Cardiac fibroblast (primary cell): ENCODE data around the gene INSC.
A peak's percentile ranks its signal among the peaks of the same experiment; 100 is the strongest.

Source experiments
- DNase-seq, 2 donors: peaks; one replicate each; pipeline versions ENCODE4 v3.0.0 to v3.0.0-alpha.2; 2010; ENCODE audit warnings: low read depth in 2 of 2
- H3K4me3 ChIP-seq, 2 donors: replicated peaks in 1 of 2; 1 replicate in 1 of 2; 2 replicates in 1 of 2; pipeline ENCODE4 v1.5.1; 2011; ENCODE audit warnings: low read depth in 2 of 2, low read length in 2 of 2, mild to moderate bottlenecking in 2 of 2, moderate library complexity in 1 of 2
- CTCF ChIP-seq: IDR thresholded peaks from one replicate; pipeline ENCODE4 v1.5.1; 2011; ENCODE audit warnings: low read depth, mild to moderate bottlenecking, low read length, inconsistent platforms

Gene INSC

GRCh38 chr11:15228331-15228849 lies 113.7 kb downstream of the INSC start:
- no peak for DNase-seq
- no peak overlapping the region for H3K4me3 ChIP-seq
- TF ChIP-seq CTCF: no peak

GRCh38 chr11:15229069-15229468 lies 114.3 kb downstream of the INSC start:
- peak; percentile 5 to 25 for DNase-seq
- no peak for TF ChIP-seq CTCF
- H3K4me3 ChIP-seq: no peak overlapping the region

GRCh38 chr11:15232496-15232895 lies 117.8 kb downstream of the INSC start:
- DNase-seq: no peak
- no peak for TF ChIP-seq CTCF
- no peak overlapping the region for H3K4me3 ChIP-seq

GRCh38 chr11:15233371-15234165 lies 118.8 kb downstream of the INSC start:
- no peak for TF ChIP-seq CTCF
- H3K4me3 ChIP-seq: no peak overlapping the region
- DNase-seq: no peak

- no peak for DNase-seq
- no peak for TF ChIP-seq CTCF
- H3K4me3 ChIP-seq: no peak overlapping the region
These were observed 120.1 kb downstream of the INSC start for GRCh38 chr11:15234796-15235195.

- DNase-seq: no peak
- TF ChIP-seq CTCF: no peak
These were observed 121.8 kb downstream of the INSC start for GRCh38 chr11:15236559-15236958.

More at GRCh38 chr11:15236559-15236958, 121.8 kb downstream of the INSC start:
- no peak overlapping the region for H3K4me3 ChIP-seq
